PC-9 (cell line): ENCODE measurements around the gene MICAL3. TPM values are rescaled to one million over a fixed set of nuclear protein-coding genes. Genes with fewer than 3 reads are reported as not detected.

ENCODE experiments used
- BruUV-seq: library from RNA; stranded (reverse); fragments of 400-500 nt; replicated peaks from 2 replicates; lab custom pipeline; 2021; lab: Mats Ljungman, UMichigan
- CTCF ChIA-PET: fragments of 300-600 bp; sonication (Branson Sonifier 250); formaldehyde crosslinking; loops from one replicate; lab custom pipeline; 2022; ENCODE audit warnings: antibody characterized with exemption; lab: Charles Lee
- POLR2A ChIA-PET: fragments of 300-600 bp; sonication (Branson Sonifier 250); formaldehyde crosslinking; loops from one replicate; lab custom pipeline; 2022; ENCODE audit warnings: antibody characterized with exemption; ENCODE audit not compliant: unreplicated experiment; lab: Charles Lee
- DNase-seq, 2 experiments: peaks; one replicate each; pipeline versions ENCODE4 v3.0.0 to v3.0.0-alpha.2; 2015 to 2022; ENCODE audit warnings: mixed read lengths in 1 of 2
- H2AFZ ChIP-seq: fragments of 200-600 bp; sonication (generic); 2 replicates; pipeline ENCODE4 v1.8.1; 2017; ENCODE audit warnings: antibody characterized with exemption
- H3F3A ChIP-seq: fragments of 200-600 bp; sonication (generic); 2 replicates; pipeline ENCODE4 v1.8.1; 2017; ENCODE audit warnings: antibody characterized with exemption, mild to moderate bottlenecking, low read depth; ENCODE audit not compliant: insufficient read depth
- H3K27ac ChIP-seq: fragments of 200-600 bp; sonication (generic); 2 replicates; pipeline ENCODE4 v1.6.1; 2016; ENCODE audit warnings: mixed run types
- H3K27me3 ChIP-seq: fragments of 200-600 bp; sonication (generic); 2 replicates; pipeline ENCODE4 v1.6.1; 2016; ENCODE audit warnings: low read depth, mixed run types; ENCODE audit not compliant: insufficient read depth
- H3K36me3 ChIP-seq: fragments of 200-600 bp; sonication (generic); 2 replicates; pipeline ENCODE4 v1.6.1; 2016; ENCODE audit warnings: low read depth, mixed run types
- H3K4me1 ChIP-seq: fragments of 200-600 bp; sonication (generic); replicated peaks from 2 replicates; pipeline ENCODE4 v1.6.1; 2016; ENCODE audit warnings: mixed run types; ENCODE audit not compliant: insufficient read depth
- H3K4me2 ChIP-seq: fragments of 200-600 bp; sonication (generic); 2 replicates; pipeline ENCODE4 v1.6.1; 2017; ENCODE audit warnings: mixed run types
- H3K4me3 ChIP-seq: fragments of 200-600 bp; sonication (generic); 2 replicates; pipeline ENCODE4 v1.6.1; 2016; ENCODE audit warnings: mixed run types
- H3K79me2 ChIP-seq: fragments of 200-600 bp; sonication (generic); 2 replicates; pipeline ENCODE4 v1.6.1; 2017; ENCODE audit warnings: low read depth, mixed run types
- H3K9me2 ChIP-seq: fragments of 200-600 bp; sonication (generic); 2 replicates; pipeline ENCODE4 v1.8.1; 2017; ENCODE audit warnings: mild to moderate bottlenecking; ENCODE audit not compliant: insufficient read depth
- H3K9me3 ChIP-seq: fragments of 200-600 bp; sonication (generic); 2 replicates; pipeline ENCODE4 v1.8.1; 2016; ENCODE audit warnings: low read depth; ENCODE audit not compliant: insufficient read depth
- H4K20me1 ChIP-seq: fragments of 200-600 bp; sonication (generic); 2 replicates; pipeline ENCODE4 v1.8.1; 2017; ENCODE audit not compliant: insufficient read depth
- EZH2 ChIP-seq: fragments of 200-600 bp; sonication (generic); IDR thresholded peaks from 2 replicates; pipeline ENCODE4 v1.8.0; 2017; ENCODE audit warnings: antibody characterized with exemption, low read depth
- intact Hi-C: fragments of 100-400 bp; cut with micrococcal nuclease; formaldehyde crosslinking; loops from one replicate; pipeline ENCODE4 v1.10.0; 2022; ENCODE audit not compliant: unreplicated experiment
- total RNA-seq: library from RNA; stranded (reverse); gene quantifications from 2 replicates; pipeline ENCODE4 v1.2.3, GENCODE V29; 2021
- TF ChIP-seq, protein P1 (sequence below): fragments of 200-600 bp; sonication (generic); conservative IDR thresholded peaks from 2 replicates; pipeline ENCODE4 v1.6.1; 2017; ENCODE audit warnings: mixed run types, antibody characterized with exemption, mild to moderate bottlenecking, moderate library complexity

Gene MICAL3
- total RNA-seq, 1 experiment from 2014 or later = 27.4 TPM

GRCh38 chr22:17853073-17853472 lies 171.3 kb downstream of the MICAL3 start:
- Histone ChIP-seq H3K27ac (no peak overlapping the region), H3K4me3 (no peak overlapping the region), H3F3A (peaks cover 2% of the 10 kb centered on the region), H3K9me2 (no peaks in the 10 kb centered on the region), H3K9me3 (no peaks in the 10 kb centered on the region), H2AFZ (no peak overlapping the region), H3K36me3 (no peaks in the 10 kb centered on the region), H3K27me3 (no peaks in the 10 kb centered on the region), H3K4me2 (no peak overlapping the region), H3K4me1 (no peaks in the 10 kb centered on the region), H4K20me1 (no peaks in the 10 kb centered on the region), H3K79me2 (no peaks in the 10 kb centered on the region)
- DNase-seq = no peak
- BruUV-seq = no TSS peak
- ChIA-PET CTCF (no interaction called here), POLR2A (no interaction called here)
- intact Hi-C loops = no loop called here
- TF ChIP-seq EZH2 = no peak
- TF ChIP-seq, protein P1, sequence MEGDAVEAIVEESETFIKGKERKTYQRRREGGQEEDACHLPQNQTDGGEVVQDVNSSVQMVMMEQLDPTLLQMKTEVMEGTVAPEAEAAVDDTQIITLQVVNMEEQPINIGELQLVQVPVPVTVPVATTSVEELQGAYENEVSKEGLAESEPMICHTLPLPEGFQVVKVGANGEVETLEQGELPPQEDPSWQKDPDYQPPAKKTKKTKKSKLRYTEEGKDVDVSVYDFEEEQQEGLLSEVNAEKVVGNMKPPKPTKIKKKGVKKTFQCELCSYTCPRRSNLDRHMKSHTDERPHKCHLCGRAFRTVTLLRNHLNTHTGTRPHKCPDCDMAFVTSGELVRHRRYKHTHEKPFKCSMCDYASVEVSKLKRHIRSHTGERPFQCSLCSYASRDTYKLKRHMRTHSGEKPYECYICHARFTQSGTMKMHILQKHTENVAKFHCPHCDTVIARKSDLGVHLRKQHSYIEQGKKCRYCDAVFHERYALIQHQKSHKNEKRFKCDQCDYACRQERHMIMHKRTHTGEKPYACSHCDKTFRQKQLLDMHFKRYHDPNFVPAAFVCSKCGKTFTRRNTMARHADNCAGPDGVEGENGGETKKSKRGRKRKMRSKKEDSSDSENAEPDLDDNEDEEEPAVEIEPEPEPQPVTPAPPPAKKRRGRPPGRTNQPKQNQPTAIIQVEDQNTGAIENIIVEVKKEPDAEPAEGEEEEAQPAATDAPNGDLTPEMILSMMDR = no peak

DNA sequence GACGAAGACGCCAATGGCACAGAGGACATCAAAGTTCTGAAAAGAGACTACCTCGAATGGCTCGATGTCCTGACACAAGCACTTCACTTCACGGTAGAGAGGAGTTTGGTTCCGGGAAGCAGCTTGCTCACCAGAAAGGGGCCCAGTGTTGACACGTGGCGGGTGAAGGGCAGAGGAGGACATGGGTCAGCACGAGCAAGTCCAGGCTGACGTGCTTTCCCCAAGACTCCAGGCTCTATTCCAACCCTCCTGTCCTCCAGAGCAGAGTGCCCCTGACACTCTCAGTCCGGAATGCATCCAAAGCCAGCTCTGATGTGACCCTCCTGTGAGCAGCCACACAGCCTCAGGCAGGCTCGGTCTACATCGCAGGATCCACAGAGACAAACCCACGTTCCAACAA lies 172.6 kb downstream of the MICAL3 start:
- CTCF ChIA-PET = no interaction called here
- peaks cover 12% of the 10 kb centered on the region for H3F3A ChIP-seq
- no peaks in the 10 kb centered on the region for H3K79me2 ChIP-seq
- BruUV-seq = no TSS peak
- H3K4me2 ChIP-seq = no peak overlapping the region
- intact Hi-C loops = no loop called here
- no peak overlapping the region for H3K27ac ChIP-seq
- H4K20me1 ChIP-seq = no peaks in the 10 kb centered on the region
- H3K4me1 ChIP-seq = peaks cover 9% of the 10 kb centered on the region
- POLR2A ChIA-PET = no interaction called here
- no peak overlapping the region for H3K4me3 ChIP-seq
- H3K36me3 ChIP-seq = no peaks in the 10 kb centered on the region
- no peak for DNase-seq
- no peaks in the 10 kb centered on the region for H3K27me3 ChIP-seq
- no peaks in the 10 kb centered on the region for H3K9me3 ChIP-seq
- H2AFZ ChIP-seq = no peak overlapping the region
- TF ChIP-seq, protein P1 = no peak
- TF ChIP-seq EZH2 = no peak
- H3K9me2 ChIP-seq = no peaks in the 10 kb centered on the region

DNA sequence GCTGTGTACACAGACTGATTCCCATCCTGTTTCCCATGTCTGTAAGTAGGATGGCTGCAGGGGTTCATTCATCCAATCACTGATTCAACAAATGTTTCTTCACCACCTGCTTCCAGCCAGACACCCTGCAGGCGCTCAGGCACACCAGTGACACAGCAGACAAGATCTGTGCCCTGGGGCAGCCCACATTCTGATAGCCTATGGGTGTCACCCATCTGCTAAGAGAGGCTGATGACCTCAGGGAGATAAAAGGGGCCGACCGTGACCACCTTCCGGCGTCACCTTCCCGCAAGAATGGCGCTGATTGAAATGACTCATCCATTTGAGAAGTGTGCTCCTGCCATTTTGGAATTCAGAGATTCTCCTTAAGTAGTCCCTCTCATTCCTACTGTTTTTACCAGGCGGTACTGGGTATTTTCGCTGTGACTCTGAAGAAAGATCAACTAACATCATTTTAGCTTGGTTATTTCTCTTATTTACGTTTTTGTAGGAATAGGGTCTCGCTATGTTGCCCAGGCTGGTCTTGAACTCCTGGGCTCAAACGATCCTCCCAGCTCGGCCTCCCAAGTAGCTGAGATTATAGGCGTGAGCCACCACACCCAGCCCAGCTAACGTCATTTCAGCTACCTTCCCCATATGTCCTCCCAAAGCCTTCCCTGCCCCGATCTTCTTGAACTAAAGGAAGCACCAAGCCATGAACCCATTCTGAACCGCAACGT lies 176.8 kb downstream of the MICAL3 start:
- H2AFZ ChIP-seq = no peak overlapping the region
- H3K27ac ChIP-seq = peak overlapping the region; percentile 62
- H3K36me3 ChIP-seq = no peaks in the 10 kb centered on the region
- ChIA-PET CTCF (no interaction called here), POLR2A (no interaction called here)
- H3K79me2 ChIP-seq = no peaks in the 10 kb centered on the region
- peaks cover 13% of the 10 kb centered on the region for H3F3A ChIP-seq
- H3K27me3 ChIP-seq = no peaks in the 10 kb centered on the region
- peak; percentile 87 to 91 for DNase-seq
- H3K9me3 ChIP-seq = no peaks in the 10 kb centered on the region
- H3K4me2 ChIP-seq = peak overlapping the region; percentile 34; the same call in 1 of the 2 replicates
- no TSS peak for BruUV-seq
- no peaks in the 10 kb centered on the region for H3K9me2 ChIP-seq
- H3K4me3 ChIP-seq = no peak overlapping the region
- intact Hi-C loops = loop anchor here (5.0 kb wide), 1 partner anchor 155 kb away; no protein-coding TSS in a partner anchor
- peaks cover 17% of the 10 kb centered on the region for H3K4me1 ChIP-seq
- no peak for TF ChIP-seq EZH2
- TF ChIP-seq, protein P1 = no peak
- H4K20me1 ChIP-seq = no peaks in the 10 kb centered on the region
